GM12892 (cell line): Measurements from ENCODE around the gene TSPAN5.

Source experiments
- POLR2A ChIP-seq: IDR thresholded peaks from 2 replicates; pipeline ENCODE4 v1.6.1; 2011; ENCODE audit warnings: low read depth, low read length, control low read depth
- POLR2AphosphoS5 ChIP-seq: IDR thresholded peaks from 2 replicates; pipeline ENCODE4 v1.6.1; 2011; ENCODE audit warnings: low read depth, low read length, control low read depth
- TAF1 ChIP-seq: IDR thresholded peaks from 2 replicates; pipeline ENCODE4 v1.6.1; 2011; ENCODE audit warnings: low read depth, mild to moderate bottlenecking, control low read depth, low read length, borderline replicate concordance

- TF ChIP-seq TAF1 (no peak), POLR2A (no peak), POLR2AphosphoS5 (no peak)
These were observed 142.4 kb downstream of the TSPAN5 start for GRCh38 chr4:98516042-98516440.
